ENCODE results near the gene CDH26. TPM values are rescaled to one million over a fixed set of nuclear protein-coding genes. Genes with fewer than 3 reads are reported as not detected.

Gene CDH26
- total and polyA plus RNA-seq, 2 experiments from 2014 or later, result 0.38 to 1.6 TPM

DNA sequence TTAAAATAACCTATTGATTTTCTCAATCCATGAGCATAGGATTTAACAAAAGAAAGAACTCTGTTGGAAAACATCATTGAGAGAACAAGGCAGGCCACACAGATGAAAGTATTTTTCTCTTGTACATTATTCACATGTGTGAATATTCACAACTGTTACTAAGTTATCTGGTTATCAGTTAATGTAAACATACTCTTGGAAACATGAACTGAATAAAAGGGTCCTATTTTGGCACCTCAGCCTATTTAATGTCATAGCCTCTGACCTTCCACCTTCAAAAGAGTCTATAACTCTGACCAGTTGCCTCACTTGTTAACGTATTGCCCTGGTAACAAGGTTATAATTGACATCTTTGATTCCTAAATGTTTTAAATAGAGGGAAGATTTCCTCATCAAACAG lies 32.9 kb upstream of the CDH26 start:
- Histone ChIP-seq H3K4me1 (ENCODE audit: low read depth) (no peaks in the 10 kb centered on the region), H3K9me3 (ENCODE audit: low read depth) (no peaks in the 10 kb centered on the region), H3K4me3 (no peak overlapping the region), H3K27me3 (peaks cover 6% of the 10 kb centered on the region), H3K36me3 (no peaks in the 10 kb centered on the region), H3K27ac (no peak overlapping the region)
- no peak for DNase-seq (ENCODE audit: low read depth in 1 of 2, low spot score in 1 of 2)
- TF ChIP-seq, protein P1, sequence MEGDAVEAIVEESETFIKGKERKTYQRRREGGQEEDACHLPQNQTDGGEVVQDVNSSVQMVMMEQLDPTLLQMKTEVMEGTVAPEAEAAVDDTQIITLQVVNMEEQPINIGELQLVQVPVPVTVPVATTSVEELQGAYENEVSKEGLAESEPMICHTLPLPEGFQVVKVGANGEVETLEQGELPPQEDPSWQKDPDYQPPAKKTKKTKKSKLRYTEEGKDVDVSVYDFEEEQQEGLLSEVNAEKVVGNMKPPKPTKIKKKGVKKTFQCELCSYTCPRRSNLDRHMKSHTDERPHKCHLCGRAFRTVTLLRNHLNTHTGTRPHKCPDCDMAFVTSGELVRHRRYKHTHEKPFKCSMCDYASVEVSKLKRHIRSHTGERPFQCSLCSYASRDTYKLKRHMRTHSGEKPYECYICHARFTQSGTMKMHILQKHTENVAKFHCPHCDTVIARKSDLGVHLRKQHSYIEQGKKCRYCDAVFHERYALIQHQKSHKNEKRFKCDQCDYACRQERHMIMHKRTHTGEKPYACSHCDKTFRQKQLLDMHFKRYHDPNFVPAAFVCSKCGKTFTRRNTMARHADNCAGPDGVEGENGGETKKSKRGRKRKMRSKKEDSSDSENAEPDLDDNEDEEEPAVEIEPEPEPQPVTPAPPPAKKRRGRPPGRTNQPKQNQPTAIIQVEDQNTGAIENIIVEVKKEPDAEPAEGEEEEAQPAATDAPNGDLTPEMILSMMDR (IDR thresholded peaks at IDR 0.05; ENCODE audit: low read depth, low read length), result no peak

DNA sequence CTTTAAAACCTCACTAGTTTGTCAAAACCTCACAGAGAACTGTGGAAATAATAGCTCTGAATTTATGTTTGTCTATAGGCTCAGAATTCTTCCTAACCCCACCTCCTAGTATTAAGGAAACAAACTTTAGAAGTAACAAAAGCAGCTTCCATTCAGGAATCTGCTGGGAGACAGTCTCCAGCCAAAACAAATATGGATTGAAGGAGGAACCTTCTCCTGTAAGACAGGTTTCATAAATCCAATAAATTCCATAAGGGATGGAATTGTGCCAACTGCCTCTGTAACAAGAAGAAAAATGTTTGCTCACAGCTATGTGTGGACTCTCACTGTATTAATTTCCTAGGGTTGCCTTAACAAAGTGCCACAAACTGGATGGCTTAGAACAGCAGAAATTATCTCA lies 32.3 kb upstream of the CDH26 start:
- Histone ChIP-seq H3K4me1 (ENCODE audit: low read depth) (no peaks in the 10 kb centered on the region), H3K27me3 (peaks cover 6% of the 10 kb centered on the region), H3K27ac (no peak overlapping the region), H3K4me3 (no peak overlapping the region), H3K9me3 (ENCODE audit: low read depth) (no peaks in the 10 kb centered on the region), H3K36me3 (no peaks in the 10 kb centered on the region)
- DNase-seq (ENCODE audit: low read depth in 1 of 2, low spot score in 1 of 2), result no peak
- TF ChIP-seq, protein P1 (IDR thresholded peaks at IDR 0.05; ENCODE audit: low read depth, low read length), result no peak

DNA sequence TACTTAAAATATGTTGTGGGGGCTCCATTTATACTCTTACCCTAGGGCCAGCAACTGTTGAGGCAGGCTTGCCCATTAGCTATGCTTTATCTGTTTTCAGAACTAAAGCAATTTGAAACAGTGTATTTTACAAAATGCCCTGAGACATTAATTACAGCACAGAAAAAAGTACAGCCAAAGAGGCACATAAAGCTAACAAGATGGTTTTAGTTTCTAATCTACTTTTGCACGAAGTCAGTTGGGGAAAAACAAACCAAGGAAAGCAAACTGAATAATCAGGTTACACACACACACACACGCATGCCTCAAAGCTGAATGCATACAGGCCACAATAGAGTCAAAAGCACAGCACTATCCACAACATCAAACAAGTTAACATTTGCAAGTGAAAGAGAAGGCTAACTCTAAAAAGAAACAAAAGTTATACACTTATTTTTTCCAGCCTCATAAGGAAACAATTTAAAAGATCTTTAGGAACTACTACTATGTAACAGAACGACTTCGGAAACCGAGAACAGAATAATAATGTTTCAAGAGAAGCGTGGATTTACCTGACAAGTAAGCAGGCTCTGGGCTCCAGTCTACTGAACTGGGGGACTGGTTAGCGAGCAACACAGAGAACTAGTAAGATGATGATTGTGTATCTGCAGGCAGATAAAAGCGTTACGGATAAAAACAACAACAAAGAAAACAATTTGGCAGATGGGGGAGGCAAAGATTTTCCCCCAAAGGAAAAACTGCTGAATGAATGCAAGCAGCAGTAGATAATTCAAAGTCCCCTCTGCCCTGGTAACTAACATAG lies 26.5 kb upstream of the CDH26 start:
- no peak overlapping the region for H3K4me3 ChIP-seq
- peaks cover 13% of the 10 kb centered on the region for H3K27me3 ChIP-seq
- H3K4me1 ChIP-seq (ENCODE audit: low read depth), result peaks cover 5% of the 10 kb centered on the region
- H3K27ac ChIP-seq, result no peak overlapping the region
- TF ChIP-seq, protein P1 (IDR thresholded peaks at IDR 0.05; ENCODE audit: low read depth, low read length), result no peak
- DNase-seq (ENCODE audit: low read depth in 1 of 2, low spot score in 1 of 2), result no peak
- H3K36me3 ChIP-seq, result no peaks in the 10 kb centered on the region
- no peaks in the 10 kb centered on the region for H3K9me3 ChIP-seq (ENCODE audit: low read depth)

DNA sequence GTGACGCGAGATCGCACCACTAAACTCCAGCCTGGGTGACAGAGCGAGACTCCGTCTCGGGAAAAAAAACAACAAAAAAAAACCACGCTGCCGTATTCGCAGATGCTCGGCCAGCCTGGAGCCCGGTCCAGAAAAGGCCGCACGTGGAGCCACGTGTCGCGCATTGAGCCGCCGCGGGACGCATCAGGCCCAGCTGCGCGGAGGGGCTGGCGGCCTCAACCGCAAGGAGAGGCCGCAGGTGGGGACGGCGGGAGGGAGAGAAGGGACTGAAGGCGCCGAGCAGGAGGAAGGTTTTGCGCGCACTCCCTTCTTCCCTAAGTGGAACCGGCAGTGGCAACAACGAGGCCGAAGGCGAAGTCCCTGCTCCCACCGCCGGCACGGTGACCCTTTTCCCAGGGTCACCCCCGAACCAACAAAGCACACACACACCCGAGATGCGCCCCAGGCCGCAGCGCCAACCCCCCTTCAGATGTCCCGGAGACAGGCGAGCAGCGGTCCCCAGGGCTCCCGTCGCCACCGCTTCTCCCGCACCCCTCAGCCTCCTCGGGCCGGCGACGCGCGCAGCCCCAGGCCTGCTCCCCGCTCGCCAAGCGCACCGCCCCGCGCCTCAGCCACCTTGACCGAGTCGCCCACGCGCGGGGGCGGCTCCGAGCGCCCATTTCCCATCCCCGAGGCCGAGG lies 25.5 kb upstream of the CDH26 start:
- Histone ChIP-seq H3K27ac (no peak overlapping the region), H3K4me3 (no peak overlapping the region), H3K36me3 (no peaks in the 10 kb centered on the region), H3K9me3 (ENCODE audit: low read depth) (no peaks in the 10 kb centered on the region), H3K4me1 (ENCODE audit: low read depth) (peaks cover 11% of the 10 kb centered on the region), H3K27me3 (peaks cover 7% of the 10 kb centered on the region)
- DNase-seq (ENCODE audit: low read depth in 1 of 2, low spot score in 1 of 2), result no peak
- TF ChIP-seq, protein P1 (IDR thresholded peaks at IDR 0.05; ENCODE audit: low read depth, low read length), result no peak

DNA sequence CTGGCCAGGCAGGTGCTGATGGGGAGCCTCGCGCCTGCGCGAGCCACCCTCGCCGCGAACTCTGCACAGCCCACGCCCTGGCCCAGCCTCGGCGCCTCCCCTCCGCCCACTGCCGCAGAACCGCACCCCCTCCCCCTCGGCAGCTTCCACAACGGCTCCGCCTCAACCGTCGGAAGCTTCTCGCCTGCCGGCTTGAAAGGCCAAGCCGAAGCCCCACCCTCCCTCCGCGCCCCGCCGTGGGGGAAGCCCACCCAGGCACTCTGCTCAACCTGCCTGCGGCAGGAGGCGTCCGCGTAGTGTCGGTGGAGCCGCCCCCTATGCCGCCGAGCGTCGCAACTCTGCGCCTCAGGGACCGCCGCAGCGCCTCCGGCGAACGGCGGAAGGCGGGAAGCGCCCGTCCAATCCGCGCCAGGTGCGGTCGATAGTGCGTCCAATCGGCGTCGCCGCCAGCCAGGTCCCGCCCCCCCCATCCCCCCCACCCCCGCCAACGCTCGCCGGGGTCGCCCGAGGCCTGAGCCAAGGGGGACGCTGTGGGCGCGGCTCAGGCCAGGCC lies 24.9 kb upstream of the CDH26 start, which contains the start of gene SYCP2:
TSS of gene SYCP2 (minus strand) at position 342 of the 553 bp plus-strand sequence. CDS start 11,224 bp downstream, outside the sequence.
- H3K27ac ChIP-seq, result no peak within 1 kb of the TSS
- peak within 1 kb of the TSS; percentile 25 for H3K4me3 ChIP-seq
- no peaks in the 10 kb centered on the region for H3K9me3 ChIP-seq (ENCODE audit: low read depth)
- TF ChIP-seq, protein P1 (IDR thresholded peaks at IDR 0.05; ENCODE audit: low read depth, low read length), result no peak
- peaks cover 17% of the 10 kb centered on the region for H3K4me1 ChIP-seq (ENCODE audit: low read depth)
- peak in 1 of 2 donors; percentile 49 for DNase-seq (ENCODE audit: low read depth in 1 of 2, low spot score in 1 of 2)
- H3K36me3 ChIP-seq, result no peaks in the 10 kb centered on the region
- H3K27me3 ChIP-seq, result peaks cover 7% of the 10 kb centered on the region
